Peyer's patch (tissue), 4 donors: ENCODE measurements around the gene HCFC1.

Experiments
- POLR2A ChIP-seq, 2 donors: fragments of 450-650 bp; IDR thresholded peaks; one replicate each; pipeline ENCODE4 v1.5.1; 2017; ENCODE audit warnings: antibody characterized with exemption in 2 of 2, mild to moderate bottlenecking in 2 of 2, moderate library complexity in 2 of 2
- TF ChIP-seq, protein P1 (sequence below), 6 experiments: fragments of 450-650 bp in 4 of 6; fragments of 200-600 bp in 2 of 6; sonication (generic) in 1 of 6; IDR thresholded peaks; one replicate each; pipeline ENCODE4 v1.5.1; 2017 to 2019; ENCODE audit warnings: antibody characterized with exemption in 6 of 6, mild to moderate bottlenecking in 3 of 6, moderate library complexity in 1 of 6

DNA sequence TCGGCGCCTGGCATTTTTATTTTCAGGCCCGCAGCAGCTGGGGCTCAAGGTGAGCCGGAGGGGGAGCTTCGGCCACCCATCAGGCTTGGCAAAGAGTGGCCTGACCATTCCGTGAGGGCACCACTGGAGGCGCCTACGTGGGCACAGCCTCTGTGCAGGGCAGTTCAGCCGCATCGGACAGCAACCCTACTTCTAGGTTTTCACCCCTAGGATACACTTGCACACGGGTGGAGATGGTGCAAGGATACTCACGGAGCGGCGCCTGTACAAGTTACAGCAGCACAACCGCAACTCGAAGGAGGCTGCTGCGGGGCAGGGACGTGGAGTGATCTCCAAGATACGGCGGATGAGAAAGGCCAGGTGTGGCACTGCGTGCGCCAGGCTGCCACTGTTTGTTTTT, 10.8 kb downstream of the HCFC1 start:
- no peak for TF ChIP-seq POLR2A (IDR thresholded peaks at IDR 0.05)
- TF ChIP-seq, protein P1, sequence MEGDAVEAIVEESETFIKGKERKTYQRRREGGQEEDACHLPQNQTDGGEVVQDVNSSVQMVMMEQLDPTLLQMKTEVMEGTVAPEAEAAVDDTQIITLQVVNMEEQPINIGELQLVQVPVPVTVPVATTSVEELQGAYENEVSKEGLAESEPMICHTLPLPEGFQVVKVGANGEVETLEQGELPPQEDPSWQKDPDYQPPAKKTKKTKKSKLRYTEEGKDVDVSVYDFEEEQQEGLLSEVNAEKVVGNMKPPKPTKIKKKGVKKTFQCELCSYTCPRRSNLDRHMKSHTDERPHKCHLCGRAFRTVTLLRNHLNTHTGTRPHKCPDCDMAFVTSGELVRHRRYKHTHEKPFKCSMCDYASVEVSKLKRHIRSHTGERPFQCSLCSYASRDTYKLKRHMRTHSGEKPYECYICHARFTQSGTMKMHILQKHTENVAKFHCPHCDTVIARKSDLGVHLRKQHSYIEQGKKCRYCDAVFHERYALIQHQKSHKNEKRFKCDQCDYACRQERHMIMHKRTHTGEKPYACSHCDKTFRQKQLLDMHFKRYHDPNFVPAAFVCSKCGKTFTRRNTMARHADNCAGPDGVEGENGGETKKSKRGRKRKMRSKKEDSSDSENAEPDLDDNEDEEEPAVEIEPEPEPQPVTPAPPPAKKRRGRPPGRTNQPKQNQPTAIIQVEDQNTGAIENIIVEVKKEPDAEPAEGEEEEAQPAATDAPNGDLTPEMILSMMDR (IDR thresholded peaks at IDR 0.05): no peak
